CD4-positive, CD25-positive, alpha-beta regulatory T cell (primary cell): Measurements from ENCODE around the gene FOXN3. TPM values are rescaled to one million over a fixed set of nuclear protein-coding genes. Genes with fewer than 3 reads are reported as not detected.

ENCODE experiments used
- ATAC-seq, 2 donors: fragments of 150-1000 bp; cut with Tn5 transposase; one replicate each; pipeline ENCODE4 v1.10.0; 2021; ENCODE audit warnings: low read depth in 2 of 2, moderate number of reproducible peaks in 2 of 2, moderate library complexity in 1 of 2
- DNase-seq, 3 donors: peaks; one replicate each; pipeline versions ENCODE4 v3.0.0 to v3.0.0-alpha.2; 2012 to 2022; ENCODE audit warnings: mixed read lengths in 1 of 3
- H3K27ac ChIP-seq: one replicate; pipeline ENCODE4 v1.7.0; 2013; ENCODE audit warnings: mild to moderate bottlenecking, low read length; ENCODE audit not compliant: insufficient read depth, poor library complexity, severe bottlenecking
- H3K27me3 ChIP-seq: one replicate; pipeline ENCODE4 v1.7.0; 2013; ENCODE audit warnings: low read length; ENCODE audit not compliant: control insufficient read depth, insufficient read depth
- H3K36me3 ChIP-seq: one replicate; pipeline ENCODE4 v1.7.0; 2013; ENCODE audit warnings: mild to moderate bottlenecking, low read length, moderate library complexity; ENCODE audit not compliant: control insufficient read depth, insufficient read depth
- H3K4me1 ChIP-seq: 2 replicates; pipeline ENCODE4 v1.7.0; 2013; ENCODE audit warnings: mild to moderate bottlenecking, low read length; ENCODE audit not compliant: insufficient read depth, control insufficient read depth, poor library complexity, severe bottlenecking
- H3K4me3 ChIP-seq: one replicate; pipeline ENCODE4 v1.7.0; 2013; ENCODE audit warnings: low read depth, mild to moderate bottlenecking, low read length, moderate library complexity
- H3K9me3 ChIP-seq, 2 experiments: 1 replicate in 1 of 2; 2 replicates in 1 of 2; pipeline ENCODE4 v1.7.0; 2013; ENCODE audit warnings: low read length in 2 of 2, mild to moderate bottlenecking in 1 of 2, moderate library complexity in 1 of 2; ENCODE audit not compliant: control insufficient read depth in 2 of 2
- H3K27ac Mint-ChIP-seq, 3 donors: one replicate each; pipeline ENCODE4 v1.8.0; 2020 to 2022; ENCODE audit warnings: mild to moderate bottlenecking in 3 of 3, mixed read lengths in 3 of 3, moderate library complexity in 2 of 3
- H3K27me3 Mint-ChIP-seq: one replicate; pipeline ENCODE4 v1.8.0; 2022; ENCODE audit warnings: mild to moderate bottlenecking, mixed read lengths
- H3K36me3 Mint-ChIP-seq: one replicate; pipeline ENCODE4 v1.8.0; 2020; ENCODE audit warnings: mixed read lengths
- H3K4me1 Mint-ChIP-seq, 4 donors: one replicate each; pipeline ENCODE4 v1.8.0; 2020 to 2022; ENCODE audit warnings: mixed read lengths in 4 of 4, mild to moderate bottlenecking in 1 of 4
- H3K4me3 Mint-ChIP-seq, 4 donors: one replicate each; pipeline ENCODE4 v1.8.0; 2020 to 2022; ENCODE audit warnings: mild to moderate bottlenecking in 4 of 4, mixed read lengths in 4 of 4, moderate library complexity in 3 of 4
- H3K9me3 Mint-ChIP-seq, 7 donors: one replicate each; pipeline ENCODE4 v1.8.0; 2020 to 2022; ENCODE audit warnings: mixed read lengths in 7 of 7, mild to moderate bottlenecking in 3 of 7, moderate library complexity in 2 of 7
- polyA plus RNA-seq, 4 donors: library from polyadenylated mRNA; unstranded; fragments of 300-500 nt; fragmentation: Illumina TruSeq; gene quantifications; one replicate each; pipeline ENCODE4 v1.2.3, GENCODE V29; 2021
- total RNA-seq: library from RNA; stranded (reverse); gene quantifications from one replicate; pipeline ENCODE4 v1.2.3, GENCODE V29; 2022

Gene FOXN3
- total and polyA plus RNA-seq, 5 donors from 2014 or later = 108 to 203 (median 111) TPM

GRCh38 chr14:89406941-89407340 is 10.1 kb downstream of the FOXN3 start:
- DNase-seq (no peak), ATAC-seq (no peak)
- no peaks in the 10 kb centered on the region for H3K27me3 Mint-ChIP-seq
- peak overlapping the region; percentile 70 to 85 (median 70) for H3K27ac Mint-ChIP-seq
- peaks cover 36 to 86% (median 64%) of the 10 kb centered on the region in 4 donors for H3K4me1 Mint-ChIP-seq
- H3K27ac ChIP-seq = no peak overlapping the region
- H3K36me3 ChIP-seq = peaks cover 21% of the 10 kb centered on the region
- H3K9me3 Mint-ChIP-seq = no peaks in the 10 kb centered on the region
- H3K4me3 Mint-ChIP-seq = peak overlapping the region; percentile 7 to 68 (median 32)
- H3K4me1 ChIP-seq = peaks cover 40% of the 10 kb centered on the region
- no peaks in the 10 kb centered on the region for H3K27me3 ChIP-seq
- no peaks in the 10 kb centered on the region for H3K9me3 ChIP-seq
- H3K4me3 ChIP-seq = no peak overlapping the region
- H3K36me3 Mint-ChIP-seq = peaks cover 40% of the 10 kb centered on the region

DNA sequence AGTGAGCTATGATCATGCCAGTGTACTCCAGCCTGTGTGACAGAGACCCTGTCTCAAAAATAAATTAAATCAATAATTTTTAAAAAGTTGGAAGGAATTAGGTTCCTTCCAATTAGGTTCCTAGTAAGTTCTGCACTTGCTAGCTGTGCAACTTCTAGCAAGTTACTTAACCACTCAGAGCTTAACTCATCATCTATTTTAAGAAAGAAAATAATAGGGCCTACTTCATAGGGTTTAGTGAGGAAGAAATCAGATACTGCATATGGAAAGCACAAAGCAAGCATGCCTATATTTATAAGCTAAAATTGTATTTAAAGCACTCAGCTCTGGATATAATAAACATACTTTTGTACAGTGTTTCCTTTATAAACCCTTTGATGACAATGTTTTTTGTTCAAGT is 10.7 kb downstream of the FOXN3 start:
- Histone ChIP-seq H3K36me3 (peaks cover 21% of the 10 kb centered on the region), H3K4me1 (peaks cover 40% of the 10 kb centered on the region), H3K4me3 (no peak overlapping the region), H3K9me3 (no peaks in the 10 kb centered on the region), H3K27me3 (no peaks in the 10 kb centered on the region), H3K27ac (no peak overlapping the region)
- Mint-ChIP-seq H3K9me3 (no peaks in the 10 kb centered on the region), H3K4me3 (no peak overlapping the region), H3K36me3 (peaks cover 41% of the 10 kb centered on the region), H3K27ac (peak overlapping the region in 2 of 3 donors; percentile 70 to 85), H3K27me3 (no peaks in the 10 kb centered on the region), H3K4me1 (peaks cover 41 to 88% (median 69%) of the 10 kb centered on the region in 4 donors)
- ATAC-seq = no peak
- DNase-seq = no peak

DNA sequence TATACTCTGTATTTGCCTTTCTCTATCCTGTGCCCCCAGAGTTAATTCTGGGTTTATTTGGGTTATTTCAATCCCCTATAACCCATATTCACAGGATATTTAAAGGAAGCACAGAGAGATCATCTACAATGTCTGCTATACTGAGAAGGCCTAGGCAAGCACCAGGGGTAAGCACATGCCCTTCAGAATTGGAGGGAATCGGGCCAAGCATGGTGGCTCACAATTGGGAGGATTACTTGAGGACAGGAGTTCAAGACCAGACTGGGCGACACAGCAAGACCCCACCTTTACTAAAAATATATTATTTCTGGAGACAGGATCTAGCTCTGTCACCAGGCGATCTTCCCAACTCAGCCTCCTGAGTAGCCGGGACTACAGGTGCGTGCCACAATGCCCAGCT is 11.3 kb downstream of the FOXN3 start:
- H3K9me3 ChIP-seq = no peaks in the 10 kb centered on the region
- peaks cover 41% of the 10 kb centered on the region for H3K36me3 Mint-ChIP-seq
- H3K27me3 ChIP-seq = no peaks in the 10 kb centered on the region
- peaks cover 36 to 86% (median 67%) of the 10 kb centered on the region in 4 donors for H3K4me1 Mint-ChIP-seq
- H3K4me1 ChIP-seq = peaks cover 39% of the 10 kb centered on the region
- H3K36me3 ChIP-seq = peaks cover 17% of the 10 kb centered on the region
- DNase-seq (no peak), ATAC-seq (no peak)
- no peaks in the 10 kb centered on the region for H3K27me3 Mint-ChIP-seq
- H3K9me3 Mint-ChIP-seq = no peaks in the 10 kb centered on the region
- H3K4me3 Mint-ChIP-seq = no peak overlapping the region
- no peak overlapping the region for H3K27ac ChIP-seq
- H3K4me3 ChIP-seq = no peak overlapping the region
- no peak overlapping the region for H3K27ac Mint-ChIP-seq

- Histone ChIP-seq H3K4me1 (peaks cover 17% of the 10 kb centered on the region), H3K36me3 (peaks cover 13% of the 10 kb centered on the region), H3K27ac (no peak overlapping the region), H3K4me3 (no peak overlapping the region), H3K9me3 (no peaks in the 10 kb centered on the region), H3K27me3 (no peaks in the 10 kb centered on the region)
- Mint-ChIP-seq H3K27ac (peak overlapping the region in 1 of 3 donors; percentile 45), H3K27me3 (no peaks in the 10 kb centered on the region), H3K36me3 (peaks cover 43% of the 10 kb centered on the region), H3K4me1 (peaks cover 43 to 83% (median 62%) of the 10 kb centered on the region in 4 donors), H3K9me3 (no peaks in the 10 kb centered on the region), H3K4me3 (no peak overlapping the region)
- no peak for ATAC-seq
- no peak for DNase-seq
Observed at GRCh38 chr14:89402363-89402762, 14.7 kb downstream of the FOXN3 start.

GRCh38 chr14:89401761-89402160 is 15.3 kb downstream of the FOXN3 start:
- Mint-ChIP-seq H3K4me1 (peaks cover 38 to 82% (median 59%) of the 10 kb centered on the region in 4 donors), H3K4me3 (no peak overlapping the region), H3K27ac (peak overlapping the region in 2 of 3 donors; percentile 42 to 45), H3K36me3 (peaks cover 39% of the 10 kb centered on the region), H3K9me3 (no peaks in the 10 kb centered on the region), H3K27me3 (no peaks in the 10 kb centered on the region)
- DNase-seq (no peak), ATAC-seq (no peak)
- peaks cover 11% of the 10 kb centered on the region for H3K4me1 ChIP-seq
- H3K27ac ChIP-seq = no peak overlapping the region
- H3K4me3 ChIP-seq = no peak overlapping the region
- H3K9me3 ChIP-seq = no peaks in the 10 kb centered on the region
- no peaks in the 10 kb centered on the region for H3K27me3 ChIP-seq
- peaks cover 13% of the 10 kb centered on the region for H3K36me3 ChIP-seq

DNA sequence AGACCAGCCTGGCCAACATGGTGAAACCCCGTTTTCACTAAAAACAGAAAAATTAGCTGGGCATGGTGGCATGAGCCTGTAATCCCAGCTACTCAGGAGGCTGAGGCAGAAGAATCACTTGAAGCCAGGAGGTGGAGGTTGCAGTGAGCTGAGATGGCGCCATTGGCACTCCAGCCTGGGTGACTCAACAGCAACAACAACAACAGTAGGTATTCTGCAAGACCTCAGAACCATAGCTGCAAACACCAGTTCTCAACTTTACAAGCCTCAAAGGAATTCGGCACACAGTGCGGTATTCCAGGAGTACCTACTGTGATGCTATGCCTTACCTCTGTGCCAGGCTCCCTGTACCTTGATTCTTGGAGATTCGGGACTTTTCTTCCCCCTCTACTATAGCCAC is 15.8 kb downstream of the FOXN3 start:
- Histone ChIP-seq H3K4me1 (peaks cover 9% of the 10 kb centered on the region), H3K9me3 (no peaks in the 10 kb centered on the region), H3K4me3 (no peak overlapping the region), H3K36me3 (peaks cover 13% of the 10 kb centered on the region), H3K27me3 (no peaks in the 10 kb centered on the region), H3K27ac (no peak overlapping the region)
- Mint-ChIP-seq H3K27me3 (no peaks in the 10 kb centered on the region), H3K9me3 (no peaks in the 10 kb centered on the region), H3K27ac (peak overlapping the region in 1 of 3 donors; percentile 45), H3K36me3 (peaks cover 40% of the 10 kb centered on the region), H3K4me3 (no peak overlapping the region), H3K4me1 (peaks cover 35 to 81% (median 57%) of the 10 kb centered on the region in 4 donors)
- DNase-seq (no peak), ATAC-seq (no peak)

DNA sequence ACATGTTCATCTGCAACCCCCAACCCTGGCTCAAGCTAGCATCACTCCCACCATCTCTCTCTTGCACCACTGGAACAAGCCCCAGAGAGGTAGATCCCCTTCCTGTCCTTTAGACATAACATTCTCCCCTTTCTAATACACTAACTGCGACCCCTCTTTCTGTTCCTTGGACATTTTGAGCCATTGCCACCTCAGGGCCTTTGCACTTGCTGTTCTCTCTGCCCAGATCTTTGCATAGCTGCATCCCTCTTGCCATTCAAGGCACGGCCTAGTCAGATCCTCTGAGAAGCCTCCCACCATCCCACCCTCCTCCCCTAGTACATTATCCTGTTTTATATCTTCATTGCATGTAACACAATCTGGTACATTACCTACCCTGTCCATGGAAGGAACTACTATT is 16.5 kb downstream of the FOXN3 start:
- Histone ChIP-seq H3K27me3 (no peaks in the 10 kb centered on the region), H3K4me3 (no peak overlapping the region), H3K4me1 (peaks cover 9% of the 10 kb centered on the region), H3K36me3 (peaks cover 13% of the 10 kb centered on the region), H3K27ac (no peak overlapping the region), H3K9me3 (no peaks in the 10 kb centered on the region)
- ATAC-seq (no peak), DNase-seq (no peak)
- peak overlapping the region in 2 of 4 donors; percentile 8 to 68 for H3K4me3 Mint-ChIP-seq
- peaks cover 41 to 85% (median 59%) of the 10 kb centered on the region in 4 donors for H3K4me1 Mint-ChIP-seq
- H3K27me3 Mint-ChIP-seq = no peaks in the 10 kb centered on the region
- peaks cover 42% of the 10 kb centered on the region for H3K36me3 Mint-ChIP-seq
- H3K9me3 Mint-ChIP-seq = no peaks in the 10 kb centered on the region
- peak overlapping the region in 2 of 3 donors; percentile 34 to 56 for H3K27ac Mint-ChIP-seq

DNA sequence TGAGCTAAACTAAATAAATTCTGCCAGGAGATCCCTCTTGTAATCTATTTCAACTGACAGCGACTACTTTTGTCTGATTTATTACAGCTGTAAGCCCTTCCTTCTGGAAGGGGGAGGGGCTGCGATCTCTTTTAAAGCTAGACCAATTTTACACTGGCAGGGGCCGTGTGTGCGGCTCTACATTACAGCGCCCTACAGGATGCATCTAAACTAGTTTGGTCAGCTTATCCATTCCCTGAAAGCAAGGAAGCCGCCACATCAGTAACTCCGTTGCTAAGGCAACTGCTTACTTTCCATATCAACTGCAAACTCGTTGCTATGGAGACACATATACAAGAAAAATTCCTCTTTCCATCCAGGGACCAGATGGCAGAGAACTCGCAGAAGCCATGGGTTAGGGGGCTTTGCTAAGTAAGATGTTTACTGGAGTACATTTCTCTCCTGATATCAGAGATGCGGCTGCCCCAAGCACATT is 17.4 kb downstream of the FOXN3 start:
- Histone ChIP-seq H3K4me1 (peaks cover 10% of the 10 kb centered on the region), H3K4me3 (no peak overlapping the region), H3K36me3 (peaks cover 9% of the 10 kb centered on the region), H3K27me3 (no peaks in the 10 kb centered on the region), H3K9me3 (no peaks in the 10 kb centered on the region), H3K27ac (no peak overlapping the region)
- peak overlapping the region in 1 of 3 donors; percentile 34 for H3K27ac Mint-ChIP-seq
- no peaks in the 10 kb centered on the region for H3K27me3 Mint-ChIP-seq
- H3K36me3 Mint-ChIP-seq = peaks cover 42% of the 10 kb centered on the region
- ATAC-seq = no peak
- H3K4me1 Mint-ChIP-seq = peaks cover 38 to 86% (median 59%) of the 10 kb centered on the region in 4 donors
- no peak overlapping the region for H3K4me3 Mint-ChIP-seq
- DNase-seq = no peak
- H3K9me3 Mint-ChIP-seq = no peaks in the 10 kb centered on the region
